Activated gamma-delta T cell (primary cell): ENCODE results near the gene CMAS.
"Not testable (repeated sequence)": the region's sequence is repeated elsewhere in the genome, so short reads cannot be mapped to it uniquely, and the experiment has no call there.

Source experiments
- DNase-seq: peaks from one replicate; lab custom pipeline; 2025; lab: John Stamatoyannopoulos, UW

The CMAS gene

DNA sequence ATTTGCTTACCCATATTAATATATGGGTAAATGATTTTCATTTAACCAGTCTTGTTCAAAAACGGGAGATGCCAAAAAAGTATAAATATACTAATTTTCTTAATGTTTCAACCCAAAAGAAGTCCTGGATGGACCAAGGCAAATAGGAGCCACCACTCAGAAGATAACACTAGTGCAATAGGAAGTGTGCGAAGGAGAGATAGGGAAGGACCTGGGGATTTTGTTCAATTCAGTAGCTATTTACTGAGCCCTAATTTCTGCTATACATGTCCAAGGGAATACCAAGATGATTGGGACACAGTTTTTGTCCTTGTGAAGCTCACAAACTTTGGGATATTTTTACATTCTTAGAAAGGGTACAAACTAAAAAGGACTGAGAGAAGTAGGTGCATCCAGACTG, 1.5 kb downstream of the CMAS start:
- DNase-seq, result no peak

DNA sequence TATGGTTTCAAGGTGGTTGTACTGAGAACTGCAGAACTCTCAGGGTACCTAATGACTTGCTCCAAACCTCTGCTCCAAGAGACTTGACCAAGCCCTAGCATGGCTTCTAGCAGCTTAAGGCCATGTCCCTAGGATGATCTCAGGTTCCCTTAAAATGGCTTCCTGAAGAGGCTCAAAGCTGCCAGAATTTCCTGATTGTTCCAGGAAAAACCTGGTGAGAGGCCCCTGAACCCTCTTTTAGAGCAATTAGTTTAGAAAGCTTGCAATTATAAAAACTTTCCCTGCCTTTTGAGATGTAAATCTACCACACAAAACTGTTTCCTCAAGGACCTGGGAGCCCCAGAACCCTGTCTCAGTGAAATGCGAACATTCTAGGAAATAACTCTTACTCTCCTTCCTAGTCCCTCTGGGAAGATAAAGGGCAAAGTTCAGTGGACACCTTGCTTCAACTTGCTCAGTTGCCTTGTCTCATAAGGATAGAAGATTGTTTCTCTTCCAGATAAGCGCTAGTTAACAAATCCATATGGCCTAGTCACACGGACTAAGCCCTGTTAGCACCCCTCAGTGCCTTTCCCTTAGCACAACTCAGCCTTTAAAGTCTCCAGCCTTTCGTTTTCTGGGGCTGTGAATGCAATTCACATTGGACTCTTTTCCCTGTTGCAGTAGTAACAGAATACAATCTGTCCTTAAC, 2.5 kb downstream of the CMAS start:
- no peak for DNase-seq

DNA sequence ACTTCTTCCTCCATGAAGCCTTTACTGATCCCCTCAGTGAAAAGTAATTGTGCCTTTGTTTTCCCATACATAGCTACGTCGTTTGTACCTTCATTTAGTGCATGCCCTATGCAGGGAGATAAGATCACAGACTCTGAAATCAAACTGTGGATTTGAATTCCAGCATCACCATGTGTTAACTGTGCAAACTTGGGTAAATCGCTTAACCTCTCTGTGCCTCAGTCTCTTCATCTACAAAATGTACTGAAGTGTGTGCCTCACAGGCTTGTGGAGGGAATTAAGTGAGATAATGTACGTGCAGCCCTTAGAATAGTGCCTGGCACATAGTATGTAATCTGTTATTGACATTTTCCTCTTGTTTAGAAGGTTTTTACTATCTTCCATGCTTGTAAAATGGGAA, 4.1 kb downstream of the CMAS start:
- no peak for DNase-seq

DNA sequence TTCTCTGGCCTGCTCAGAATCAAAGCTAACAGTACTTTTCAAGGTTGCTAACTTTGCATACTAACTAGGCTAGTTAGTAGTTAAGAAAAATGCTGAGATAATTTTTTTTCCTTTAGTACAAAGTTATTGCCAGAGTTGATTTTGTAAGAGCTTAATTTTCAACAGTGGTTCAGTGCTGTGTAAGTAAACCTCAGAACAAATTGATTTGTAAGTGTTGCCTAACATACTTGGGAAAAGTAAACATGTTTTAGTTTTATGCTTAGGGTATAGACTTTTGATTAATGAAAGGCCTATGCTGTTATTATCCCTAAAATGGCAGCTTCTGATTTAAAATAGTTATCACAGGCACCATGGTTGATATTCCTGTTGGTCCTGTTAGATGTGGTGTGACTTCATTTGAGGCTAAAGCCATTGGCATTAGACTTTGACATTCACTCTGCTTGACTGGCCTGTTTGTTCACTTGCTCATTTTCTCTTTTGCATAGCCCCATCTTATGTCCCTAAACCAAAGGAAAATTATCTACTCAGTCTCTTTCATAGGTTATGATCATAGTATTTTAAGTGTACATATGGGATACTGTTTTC, 5.2 kb downstream of the CMAS start:
- DNase-seq, result no peak

DNA sequence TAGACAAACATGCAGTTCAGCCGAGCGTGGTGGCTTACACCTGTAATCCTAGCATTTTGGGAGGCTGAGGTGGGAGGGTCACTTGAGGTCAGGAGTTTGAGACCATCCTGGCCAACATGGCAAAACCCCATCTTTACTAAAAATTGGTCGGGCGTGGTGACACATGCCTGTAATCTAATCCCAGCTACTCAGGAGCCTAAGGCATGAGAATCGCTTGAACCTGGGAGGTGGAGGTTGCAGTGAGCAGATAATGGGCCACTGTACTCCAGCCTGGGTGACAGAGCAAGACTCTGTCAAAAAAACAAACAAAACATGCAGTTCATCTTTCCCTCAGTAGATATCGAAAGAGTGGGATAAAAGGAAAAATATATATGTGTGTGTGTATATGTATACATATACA, 7.0 kb downstream of the CMAS start:
- not testable (repeated sequence) for DNase-seq

DNA sequence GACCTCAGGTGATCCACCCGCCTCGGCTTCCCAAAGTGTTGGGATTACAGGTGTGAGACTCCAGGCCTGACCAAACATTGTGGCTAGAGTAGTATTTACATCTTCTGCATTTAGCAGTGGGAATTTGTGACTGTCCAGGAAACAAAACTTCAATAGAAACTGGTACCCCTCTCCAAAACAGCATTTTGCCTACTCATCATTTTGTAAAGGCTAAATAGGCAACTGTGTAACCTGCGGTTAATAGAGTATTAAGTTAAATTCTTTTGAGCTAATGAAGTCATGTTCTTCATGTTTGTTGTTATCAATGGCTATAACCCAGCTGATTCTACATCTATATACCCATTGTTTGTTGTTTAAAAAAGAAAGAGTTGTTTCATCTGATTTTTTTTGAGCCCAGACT, 8.1 kb downstream of the CMAS start:
- no peak for DNase-seq

DNA sequence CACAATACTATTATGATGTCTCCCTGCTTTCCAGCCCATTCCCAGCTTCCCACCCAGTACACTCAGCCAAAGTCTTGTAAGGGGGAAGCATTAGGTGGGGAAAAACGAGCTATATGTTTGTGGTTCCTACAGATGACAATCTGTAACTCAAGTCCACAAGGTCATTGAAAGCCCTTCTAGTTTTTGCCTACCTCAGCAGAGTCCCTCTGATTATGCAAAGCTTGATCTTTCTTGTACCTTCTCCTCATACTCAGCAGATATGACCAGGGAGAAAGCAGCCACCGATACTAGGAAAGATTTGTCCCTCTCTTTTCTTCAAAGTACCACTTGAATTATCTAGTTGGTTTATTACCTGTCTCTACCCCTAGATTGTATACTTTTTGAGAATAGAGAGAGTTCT, 10.6 kb downstream of the CMAS start:
- DNase-seq, result no peak

DNA sequence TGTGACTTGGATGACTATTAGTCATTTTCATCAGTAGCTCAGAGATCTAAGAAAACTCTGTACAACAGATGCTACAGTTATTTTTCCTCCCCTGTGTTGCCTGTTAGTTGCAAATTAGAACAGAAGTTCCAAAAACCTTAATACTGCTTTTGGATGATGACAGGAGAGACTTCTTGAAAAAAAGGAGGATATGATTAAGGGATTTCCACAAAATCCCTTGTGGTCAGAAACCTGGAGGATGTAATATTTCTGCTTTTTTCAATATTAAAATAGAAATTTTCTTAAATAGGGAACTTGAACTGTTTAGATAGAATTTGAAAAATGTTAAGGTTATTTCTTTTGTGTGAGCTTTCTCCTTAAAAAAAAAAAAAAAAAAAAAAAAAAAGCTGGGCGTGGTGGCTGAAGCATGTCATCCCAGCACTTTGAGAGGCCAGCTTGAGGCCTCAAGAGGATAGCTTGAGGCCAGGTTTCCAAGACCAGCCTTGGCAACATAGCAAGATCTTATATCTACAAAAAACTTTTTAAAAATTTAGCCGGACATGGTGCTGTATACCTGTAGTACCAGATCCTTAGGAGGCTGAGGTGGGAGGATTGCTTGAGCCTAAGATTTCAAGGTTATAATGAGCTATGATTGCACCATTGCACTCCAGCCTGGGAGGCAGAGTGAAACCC, 14.1 kb downstream of the CMAS start:
- DNase-seq, result no peak

DNA sequence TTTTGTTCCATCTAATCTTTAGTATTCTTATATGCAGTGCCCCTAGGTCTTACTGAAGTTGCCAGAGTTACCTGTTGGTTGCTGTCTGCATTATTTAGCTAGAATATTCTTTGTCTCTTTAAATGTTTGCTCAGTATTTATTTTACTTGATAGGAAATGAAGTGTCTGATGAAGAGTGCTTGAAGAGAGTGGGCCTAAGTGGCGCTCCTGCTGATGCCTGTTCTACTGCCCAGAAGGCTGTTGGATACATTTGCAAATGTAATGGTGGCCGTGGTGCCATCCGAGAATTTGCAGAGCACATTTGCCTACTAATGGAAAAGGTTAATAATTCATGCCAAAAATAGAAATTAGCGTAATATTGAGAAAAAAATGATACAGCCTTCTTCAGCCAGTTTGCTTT, 18.9 kb downstream of the CMAS start:
- no peak for DNase-seq

DNA sequence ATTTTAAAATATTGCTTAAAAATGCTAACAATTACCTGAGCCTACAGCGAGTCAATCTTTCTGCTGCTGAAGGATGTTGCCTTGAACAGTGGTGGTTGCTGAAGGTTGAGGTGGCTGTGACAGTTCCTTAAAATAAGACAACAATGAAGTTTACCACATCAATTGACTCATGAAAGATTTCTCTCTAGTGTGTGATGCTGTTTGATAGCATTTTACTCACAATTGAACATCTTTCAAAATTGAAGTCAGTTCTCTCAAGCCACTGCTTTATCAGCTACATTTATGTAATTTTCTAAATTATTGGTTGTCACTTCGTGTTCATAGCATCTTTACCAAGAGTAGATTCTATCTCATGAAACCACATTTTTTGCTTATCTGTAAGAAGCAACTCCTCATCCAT, 20.3 kb downstream of the CMAS start:
- no peak for DNase-seq

DNA sequence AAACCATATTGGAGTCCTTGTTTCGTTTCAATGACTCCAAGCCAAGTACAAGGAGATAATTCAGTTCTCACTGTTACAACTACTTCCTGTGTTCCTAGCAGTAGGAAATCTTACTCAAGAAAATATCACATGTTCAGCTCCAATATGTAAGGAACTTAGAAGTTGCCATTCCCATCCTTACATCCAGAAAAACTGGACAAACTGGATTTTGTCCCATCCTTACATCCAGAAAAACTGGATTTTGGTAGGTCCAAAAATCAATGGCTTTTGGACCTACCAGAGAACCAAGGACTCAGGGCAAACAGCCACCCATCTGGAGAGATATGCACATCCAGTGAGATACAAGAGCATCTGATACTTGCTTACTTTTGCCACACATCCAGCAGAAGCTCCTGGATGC, 23.8 kb downstream of the CMAS start:
- no peak for DNase-seq

DNA sequence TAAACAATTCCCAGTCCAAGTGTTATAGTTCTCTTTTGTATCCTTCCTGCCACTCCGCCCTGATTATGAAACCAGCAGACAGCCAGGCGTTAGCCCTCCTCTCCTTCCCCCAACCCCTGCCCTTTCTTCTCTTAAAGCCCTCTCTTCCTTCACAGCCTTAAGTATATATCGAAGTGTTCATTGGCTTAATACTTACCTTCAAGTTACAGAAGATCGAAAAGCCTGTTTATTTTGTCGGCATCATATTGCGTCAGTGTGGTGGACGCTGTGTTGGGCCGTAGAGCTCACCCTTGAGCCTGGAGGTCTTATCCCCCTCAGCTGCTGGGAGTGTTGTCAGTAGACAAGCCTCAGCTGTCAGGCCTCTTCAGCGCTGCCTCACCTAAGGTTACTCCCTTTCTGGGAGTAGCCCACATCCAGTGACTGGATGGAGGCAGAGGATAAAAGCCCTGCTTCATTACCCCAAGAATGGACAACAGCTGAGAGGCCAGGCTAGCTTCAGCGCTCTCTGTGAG, 36.2 kb downstream of the CMAS start:
- no peak for DNase-seq

DNA sequence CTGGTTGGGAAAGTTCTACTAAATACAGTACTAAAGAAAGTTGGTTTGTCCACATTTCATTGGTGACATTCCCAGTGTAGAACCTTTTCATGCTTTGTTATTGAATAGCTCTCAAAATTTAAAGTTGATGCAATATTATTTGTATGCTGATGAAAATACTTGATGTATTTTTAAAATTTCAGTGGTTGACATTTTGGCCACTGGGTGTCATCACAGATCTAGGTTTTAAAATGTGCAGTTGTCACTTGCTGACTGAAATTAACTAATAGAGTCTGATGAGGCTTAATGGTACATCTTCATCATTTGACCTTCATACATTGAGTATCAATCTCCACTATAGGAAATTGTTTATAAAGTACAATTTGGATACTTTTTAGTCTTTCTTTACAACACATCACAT, 37.1 kb downstream of the CMAS start:
- no peak for DNase-seq

DNA sequence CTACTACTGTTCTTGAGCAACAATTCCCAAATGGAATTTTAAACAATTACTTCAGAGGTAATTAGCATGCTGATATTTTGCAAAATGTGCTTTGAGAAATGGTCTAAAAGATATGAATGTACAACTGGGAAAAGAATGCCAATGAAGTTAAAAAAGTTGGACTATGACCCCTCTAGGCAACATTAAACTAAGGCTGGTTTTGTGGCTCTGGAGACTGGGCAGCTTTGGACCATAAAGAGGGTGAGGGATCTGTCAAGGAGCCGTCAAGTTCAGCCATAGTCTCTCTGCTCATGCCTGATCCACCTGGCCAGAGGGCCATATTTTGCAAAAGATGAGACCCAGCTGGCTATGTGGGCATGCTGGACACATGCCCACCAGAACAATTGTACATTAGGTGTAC, 38.8 kb downstream of the CMAS start:
- DNase-seq, result no peak

DNA sequence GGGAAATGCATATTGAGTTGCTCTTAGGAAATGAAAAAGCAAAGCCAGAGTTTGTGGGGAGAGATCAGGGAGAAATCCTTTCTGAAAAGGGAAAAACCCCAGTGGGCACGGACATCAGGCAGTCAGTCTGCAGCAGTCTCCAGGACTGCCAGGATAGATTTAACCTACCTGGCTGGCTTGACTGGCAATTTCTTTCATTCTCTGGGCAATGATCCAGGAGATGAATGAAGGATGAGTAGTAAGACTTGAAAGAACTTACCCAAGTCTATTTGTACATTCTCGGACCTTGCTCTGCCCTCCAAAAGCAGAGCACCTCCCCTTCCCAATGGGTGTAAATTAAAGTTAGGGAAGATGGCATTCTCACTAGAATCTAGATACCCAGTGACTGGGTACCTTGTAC, 42.9 kb downstream of the CMAS start:
- DNase-seq, result no peak

DNA sequence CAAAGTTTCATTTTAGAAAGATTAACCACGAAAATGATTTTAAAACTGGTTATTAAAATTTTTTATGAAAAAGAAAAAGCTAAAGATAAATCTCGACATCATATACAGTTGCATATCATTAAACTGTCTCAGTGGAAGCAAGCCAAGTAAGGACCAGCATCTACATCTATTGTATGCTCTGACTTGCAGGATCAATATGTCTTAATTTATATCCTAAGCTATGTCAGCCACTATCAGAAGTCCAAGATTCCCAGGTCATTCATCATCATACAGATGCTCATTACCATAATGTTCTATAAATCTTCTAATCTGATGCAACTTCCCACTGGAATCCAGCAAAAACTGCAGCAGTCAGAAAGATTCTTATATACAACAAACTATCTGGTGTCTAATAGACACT, 43.5 kb downstream of the CMAS start:
- DNase-seq, result no peak

DNA sequence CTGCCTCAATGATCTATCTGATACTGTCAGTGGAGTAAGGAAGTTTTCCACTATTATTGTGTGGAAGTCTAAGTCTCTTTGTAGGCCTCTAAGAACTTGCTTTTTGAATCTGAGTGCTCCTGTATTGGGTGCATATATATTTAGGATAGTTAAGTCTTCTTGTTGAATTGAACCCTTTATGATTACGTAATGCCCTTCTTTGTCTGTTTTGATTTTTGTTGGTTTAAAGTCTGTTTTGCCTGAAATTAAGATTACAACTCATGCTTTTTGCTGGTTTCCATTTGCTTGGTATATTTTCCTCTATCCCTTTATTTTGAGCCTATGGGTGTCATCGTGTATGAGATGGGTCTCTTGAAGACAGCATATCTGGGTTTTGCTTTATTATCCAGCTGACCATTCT, 53.0 kb downstream of the CMAS start:
- DNase-seq, result not testable (repeated sequence)

DNA sequence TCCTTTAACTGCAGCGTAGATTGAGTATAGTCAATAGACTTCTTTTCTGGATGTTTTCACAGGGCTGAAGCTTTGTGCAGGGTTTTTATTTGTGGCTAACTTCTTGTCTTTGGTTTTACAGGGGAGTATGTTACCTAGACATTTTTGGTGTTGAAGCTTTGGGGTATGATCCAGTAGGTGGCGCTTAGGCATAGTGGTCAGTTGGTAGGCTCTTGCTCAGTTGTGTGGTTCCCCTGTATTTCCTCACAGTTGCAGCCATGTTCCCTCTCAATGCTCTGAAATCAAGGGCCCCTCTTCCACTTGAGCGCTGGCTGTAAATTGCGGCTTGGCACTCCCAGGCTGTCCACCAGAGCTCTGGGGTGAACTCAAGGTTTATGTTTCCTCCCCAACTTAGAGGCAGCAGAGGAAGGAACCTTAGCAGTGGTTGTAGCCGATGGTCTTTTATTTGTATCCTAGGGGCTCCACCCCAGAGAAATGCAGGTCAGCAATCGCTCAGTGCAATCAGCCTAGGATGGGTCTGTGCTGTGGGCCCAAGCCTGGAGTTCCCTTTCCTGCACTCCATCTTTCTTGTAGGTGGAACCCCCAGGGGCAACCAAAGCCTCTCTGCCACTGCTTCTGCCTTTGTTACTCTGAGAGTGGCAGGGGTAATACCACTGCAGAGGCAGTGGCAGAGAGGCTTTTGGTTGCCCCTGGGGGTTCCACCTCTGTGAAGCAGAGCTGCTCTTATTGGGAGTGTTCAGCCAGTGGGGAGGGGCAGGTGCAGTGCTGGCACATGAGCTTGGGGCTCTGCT, 55.1 kb downstream of the CMAS start:
- no peak for DNase-seq

DNA sequence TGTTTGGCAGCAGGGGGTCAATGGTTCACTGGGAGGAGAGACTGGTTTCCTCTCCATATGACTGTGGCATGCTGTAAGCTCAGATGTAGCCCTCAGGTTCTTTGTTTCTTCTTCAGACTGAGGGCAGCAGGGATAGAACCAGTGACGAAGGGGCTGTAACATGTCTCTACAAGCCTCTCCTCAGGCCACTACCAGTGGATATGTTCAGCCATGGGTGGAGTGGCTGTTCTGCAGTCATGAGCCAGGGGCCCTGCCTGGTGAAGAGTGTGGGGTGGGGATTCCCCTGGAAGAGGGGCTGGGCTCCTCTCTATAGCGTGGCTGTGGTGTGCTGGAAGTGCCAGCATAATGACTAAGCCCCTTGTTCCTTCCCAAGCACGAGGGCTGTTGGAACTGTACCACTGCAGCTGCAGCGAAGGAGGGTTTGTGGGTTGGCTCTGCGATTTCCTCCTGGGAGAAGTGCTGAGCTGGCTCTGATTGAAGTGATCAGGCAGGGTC, 55.8 kb downstream of the CMAS start:
- no peak for DNase-seq

DNA sequence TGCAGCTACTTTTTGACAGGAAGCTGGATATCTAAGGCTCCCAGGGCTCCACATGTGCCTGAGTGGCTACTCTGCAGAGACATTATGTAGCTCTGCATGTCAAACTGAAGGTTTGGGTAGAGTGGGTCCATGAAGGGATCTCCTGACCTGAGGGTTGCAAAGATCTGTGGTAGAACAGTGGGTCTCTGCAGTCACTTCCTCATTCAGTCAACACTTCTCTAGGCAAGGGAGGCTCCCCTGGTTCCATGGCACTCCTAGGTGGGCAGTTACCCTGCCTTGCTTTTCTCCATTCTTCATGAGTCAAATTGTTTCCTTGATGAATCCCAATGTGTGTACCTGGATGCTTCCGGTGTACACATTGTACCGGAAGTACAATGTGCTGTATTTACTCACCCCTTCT, 57.4 kb downstream of the CMAS start:
- no peak for DNase-seq

DNA sequence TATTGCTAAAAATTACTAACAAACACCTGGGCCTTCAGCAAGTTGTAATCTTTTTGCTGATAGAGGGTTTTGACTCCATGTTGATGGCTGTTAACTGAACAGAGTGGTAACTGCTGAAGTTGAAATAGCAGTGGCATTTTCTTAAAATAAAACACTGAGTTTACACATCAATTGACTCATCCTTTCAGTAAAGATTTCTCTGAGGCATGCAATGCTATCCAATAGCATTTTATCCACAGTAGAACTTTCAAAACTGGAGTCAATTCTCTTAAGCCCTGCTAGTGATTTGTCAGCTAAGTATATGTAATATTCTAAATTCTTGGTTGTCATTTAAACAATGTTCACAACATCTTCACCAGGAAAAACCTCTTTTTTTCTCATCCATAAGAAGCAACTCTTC, 59.5 kb downstream of the CMAS start:
- DNase-seq, result no peak

DNA sequence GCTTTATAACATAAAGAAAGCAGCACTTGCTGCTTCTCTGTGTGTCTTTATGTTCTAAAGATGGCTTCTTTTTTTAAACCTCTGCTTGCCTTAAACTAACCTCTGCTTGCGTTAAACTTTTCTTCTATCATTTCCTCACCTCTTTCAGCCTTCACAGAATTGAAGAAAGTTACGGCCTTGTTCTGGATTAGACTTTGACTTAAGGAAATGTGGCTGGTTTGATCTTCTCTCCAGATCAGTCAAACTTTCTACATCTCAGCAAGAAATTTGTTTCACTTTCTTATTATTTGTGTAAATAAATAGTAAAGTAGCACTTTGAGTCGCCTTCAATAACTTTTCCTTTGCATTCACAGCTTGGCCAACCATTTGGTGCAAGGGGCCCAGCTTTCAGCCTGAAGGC, 64.2 kb downstream of the CMAS start:
- DNase-seq, result no peak
